Activated naive CD8-positive, alpha-beta T cell treated with anti-CD3 and anti-CD28 coated beads, Interleukin-2, amount 10 ng/mL, durations not matched to agents 7 days and 5 days (primary cell): ENCODE measurements around the gene DOHH. TPM values are rescaled to one million over a fixed set of nuclear protein-coding genes. Genes with fewer than 3 reads are reported as not detected.
A peak's percentile ranks its signal among the peaks of the same experiment; 100 is the strongest.

ENCODE experiments used
- ATAC-seq: fragments of 150-1000 bp; cut with Tn5 transposase; one replicate; pipeline ENCODE4 v1.10.0; 2021; ENCODE audit warnings: low read depth, moderate library complexity
- POLR2A ChIA-PET: fragments of 350-600 bp; sonication (Branson Sonifier 250); formaldehyde crosslinking; loops from one replicate; lab custom pipeline; 2021; ENCODE audit warnings: antibody characterized with exemption; lab: Charles Lee
- DNase-seq: peaks from one replicate; pipeline ENCODE4 v3.0.0; 2021
- H3K27ac Mint-ChIP-seq: one replicate; pipeline ENCODE4 v1.8.0; 2022; ENCODE audit warnings: mild to moderate bottlenecking, mixed read lengths
- H3K27me3 Mint-ChIP-seq: one replicate; pipeline ENCODE4 v1.8.0; 2022; ENCODE audit warnings: mild to moderate bottlenecking, moderate library complexity, mixed read lengths
- H3K36me3 Mint-ChIP-seq: one replicate; pipeline ENCODE4 v1.8.0; 2021; ENCODE audit warnings: mild to moderate bottlenecking, mixed read lengths
- H3K4me1 Mint-ChIP-seq: one replicate; pipeline ENCODE4 v1.8.0; 2021; ENCODE audit warnings: mixed read lengths
- H3K4me3 Mint-ChIP-seq: one replicate; pipeline ENCODE4 v1.8.0; 2022; ENCODE audit warnings: mild to moderate bottlenecking, moderate library complexity, mixed read lengths
- H3K9me3 Mint-ChIP-seq: one replicate; pipeline ENCODE4 v1.8.0; 2021; ENCODE audit warnings: mixed read lengths
- total RNA-seq, 2 experiments: library from RNA; stranded (reverse); gene quantifications; one replicate each; pipeline ENCODE4 v1.2.3, GENCODE V29; 2021

Gene DOHH
- total RNA-seq, 2 experiments from 2014 or later, result 9.9 to 12.1 TPM

- ATAC-seq, result no peak
- Mint-ChIP-seq H3K27me3 (peaks cover 3% of the 10 kb centered on the region), H3K4me1 (peaks cover 20% of the 10 kb centered on the region), H3K9me3 (no peaks in the 10 kb centered on the region), H3K27ac (peak within 1 kb of the TSS; percentile 96), H3K4me3 (peak within 1 kb of the TSS; percentile 91), H3K36me3 (no peaks in the 10 kb centered on the region)
- DNase-seq, result no peak
- POLR2A ChIA-PET, result interaction anchor here (1.7 kb wide), 1 partner anchor 19 kb away, joined by 4 read pairs; no protein-coding TSS in a partner anchor
Observed at GRCh38 chr19:3480383-3481091, 19.9 kb downstream of the DOHH start, which contains the start of gene SMIM24. Gene SMIM24, minus strand, starts transcription at chr19:3480525. Its CDS starts 62 bp downstream, at chr19:3480463.

GRCh38 chr19:3479834-3480215, 20.6 kb downstream of the DOHH start:
- peaks cover 3% of the 10 kb centered on the region for H3K27me3 Mint-ChIP-seq
- H3K36me3 Mint-ChIP-seq, result no peaks in the 10 kb centered on the region
- H3K27ac Mint-ChIP-seq, result no peak overlapping the region
- peaks cover 18% of the 10 kb centered on the region for H3K4me1 Mint-ChIP-seq
- no peak for ATAC-seq
- DNase-seq, result no peak
- POLR2A ChIA-PET, result interaction anchor here (0.9 to 1.7 kb wide), 3 partner anchors 20 to 46 kb away, joined by 3 to 4 read pairs (median 3); no protein-coding TSS in a partner anchor
- H3K9me3 Mint-ChIP-seq, result no peaks in the 10 kb centered on the region
- no peak overlapping the region for H3K4me3 Mint-ChIP-seq

- Mint-ChIP-seq H3K27me3 (no peaks in the 10 kb centered on the region), H3K27ac (peak overlapping the region; percentile 96), H3K36me3 (no peaks in the 10 kb centered on the region), H3K4me3 (peak overlapping the region; percentile 91), H3K4me1 (peaks cover 16% of the 10 kb centered on the region), H3K9me3 (no peaks in the 10 kb centered on the region)
- ATAC-seq, result peak; percentile 43
- POLR2A ChIA-PET, result interaction anchor here (0.6 to 1.7 kb wide), 4 partner anchors 20 to 783 kb away, joined by 3 to 4 read pairs (median 3); no protein-coding TSS in a partner anchor
- peak; percentile 73 for DNase-seq
Observed at GRCh38 chr19:3479177-3479833, 21.2 kb downstream of the DOHH start.

GRCh38 chr19:3478409-3479176, 21.9 kb downstream of the DOHH start:
- H3K27me3 Mint-ChIP-seq, result peaks cover 2% of the 10 kb centered on the region
- POLR2A ChIA-PET, result interaction anchor here (0.6 to 1.7 kb wide), 4 partner anchors 21 to 784 kb away, joined by 3 to 4 read pairs (median 3); no protein-coding TSS in a partner anchor
- H3K4me3 Mint-ChIP-seq, result peak overlapping the region; percentile 91
- peaks cover 16% of the 10 kb centered on the region for H3K4me1 Mint-ChIP-seq
- peak overlapping the region; percentile 96 for H3K27ac Mint-ChIP-seq
- DNase-seq (peak; percentile 58), ATAC-seq (peak; percentile 47)
- H3K36me3 Mint-ChIP-seq, result no peaks in the 10 kb centered on the region
- no peaks in the 10 kb centered on the region for H3K9me3 Mint-ChIP-seq

GRCh38 chr19:3477951-3478350, 22.5 kb downstream of the DOHH start:
- H3K27ac Mint-ChIP-seq, result peak overlapping the region; percentile 96
- H3K9me3 Mint-ChIP-seq, result no peaks in the 10 kb centered on the region
- peaks cover 2% of the 10 kb centered on the region for H3K27me3 Mint-ChIP-seq
- ATAC-seq (no peak), DNase-seq (no peak)
- POLR2A ChIA-PET, result interaction anchor here (0.6 kb wide), 1 partner anchor 346 kb away, joined by 4 read pairs; no protein-coding TSS in a partner anchor
- peaks cover 16% of the 10 kb centered on the region for H3K4me1 Mint-ChIP-seq
- peak overlapping the region; percentile 91 for H3K4me3 Mint-ChIP-seq
- H3K36me3 Mint-ChIP-seq, result no peaks in the 10 kb centered on the region

- Mint-ChIP-seq H3K27me3 (peaks cover 2% of the 10 kb centered on the region), H3K27ac (no peak overlapping the region), H3K4me3 (no peak overlapping the region), H3K4me1 (peaks cover 16% of the 10 kb centered on the region), H3K36me3 (no peaks in the 10 kb centered on the region), H3K9me3 (no peaks in the 10 kb centered on the region)
- POLR2A ChIA-PET, result interaction anchor here (0.6 kb wide), 2 partner anchors 191 to 345 kb away, joined by 3 to 4 read pairs; no protein-coding TSS in a partner anchor
- no peak for DNase-seq
- no peak for ATAC-seq
Observed at GRCh38 chr19:3477506-3477905, 23.0 kb downstream of the DOHH start.

- DNase-seq, result no peak
- Mint-ChIP-seq H3K27me3 (peaks cover 2% of the 10 kb centered on the region), H3K27ac (no peak overlapping the region), H3K4me1 (peaks cover 16% of the 10 kb centered on the region), H3K9me3 (no peaks in the 10 kb centered on the region), H3K4me3 (no peak overlapping the region), H3K36me3 (no peaks in the 10 kb centered on the region)
- ATAC-seq, result no peak
- POLR2A ChIA-PET, result interaction anchor here (0.6 kb wide), 1 partner anchor 190 kb away, joined by 3 read pairs; no protein-coding TSS in a partner anchor
Observed at GRCh38 chr19:3476830-3477229, 23.6 kb downstream of the DOHH start.

- POLR2A ChIA-PET, result no interaction called here
- no peaks in the 10 kb centered on the region for H3K9me3 Mint-ChIP-seq
Observed at GRCh38 chr19:3475449-3475848, 25.0 kb downstream of the DOHH start.

GRCh38 chr19:3474614-3475013, 25.9 kb downstream of the DOHH start:
- DNase-seq (no peak), ATAC-seq (no peak)
- Mint-ChIP-seq H3K4me1 (peaks cover 15% of the 10 kb centered on the region), H3K9me3 (no peaks in the 10 kb centered on the region), H3K27me3 (peaks cover 2% of the 10 kb centered on the region), H3K4me3 (no peak overlapping the region), H3K27ac (no peak overlapping the region), H3K36me3 (no peaks in the 10 kb centered on the region)
- POLR2A ChIA-PET, result no interaction called here

More at GRCh38 chr19:3475449-3475848, 25.0 kb downstream of the DOHH start:
- Mint-ChIP-seq H3K27ac (no peak overlapping the region), H3K36me3 (no peaks in the 10 kb centered on the region), H3K4me1 (peaks cover 16% of the 10 kb centered on the region), H3K27me3 (peaks cover 2% of the 10 kb centered on the region), H3K4me3 (no peak overlapping the region)
- ATAC-seq (no peak), DNase-seq (no peak)

GRCh38 chr19:3474010-3474409, 26.5 kb downstream of the DOHH start:
- ATAC-seq (no peak), DNase-seq (no peak)
- Mint-ChIP-seq H3K27ac (no peak overlapping the region), H3K4me1 (peaks cover 9% of the 10 kb centered on the region), H3K9me3 (no peaks in the 10 kb centered on the region), H3K27me3 (peaks cover 2% of the 10 kb centered on the region), H3K4me3 (no peak overlapping the region), H3K36me3 (no peaks in the 10 kb centered on the region)
- POLR2A ChIA-PET, result no interaction called here

- no peaks in the 10 kb centered on the region for H3K36me3 Mint-ChIP-seq
- POLR2A ChIA-PET, result interaction anchor here (0.6 kb wide), 2 partner anchors 33 to 54 kb away, joined by 3 to 4 read pairs; no protein-coding TSS in a partner anchor
- H3K27me3 Mint-ChIP-seq, result peaks cover 2% of the 10 kb centered on the region
- H3K27ac Mint-ChIP-seq, result no peak overlapping the region
- DNase-seq (peak; percentile 66), ATAC-seq (no peak)
- peaks cover 2% of the 10 kb centered on the region for H3K9me3 Mint-ChIP-seq
- no peaks in the 10 kb centered on the region for H3K4me1 Mint-ChIP-seq
- H3K4me3 Mint-ChIP-seq, result no peak overlapping the region
Observed at GRCh38 chr19:3471954-3472655, 28.4 kb downstream of the DOHH start.

- Mint-ChIP-seq H3K27ac (no peak overlapping the region), H3K4me3 (no peak overlapping the region), H3K9me3 (peaks cover 2% of the 10 kb centered on the region), H3K36me3 (no peaks in the 10 kb centered on the region), H3K27me3 (peaks cover 2% of the 10 kb centered on the region), H3K4me1 (no peaks in the 10 kb centered on the region)
- ATAC-seq, result no peak
- no peak for DNase-seq
- POLR2A ChIA-PET, result interaction anchor here (0.6 kb wide), 1 partner anchor 299 kb away, joined by 4 read pairs; no protein-coding TSS in a partner anchor
Observed at GRCh38 chr19:3470500-3471128, 29.9 kb downstream of the DOHH start.
